ENCODE measurements around the gene CARNS1.

The CARNS1 gene

GRCh38 chr11:67376873-67377808 lies 38.3 kb upstream of the CARNS1 start:
- no peak overlapping the region for H3K4me3 ChIP-seq (ENCODE audit: insufficient read length, low read depth)
- peaks cover 37% of the 10 kb centered on the region for H3K4me1 ChIP-seq (ENCODE audit: insufficient read depth, insufficient read length)
- no peak overlapping the region for H3K9ac ChIP-seq (ENCODE audit: insufficient read length, low read depth)
- H3K9me3 ChIP-seq (ENCODE audit: insufficient read depth, low read length), result no peaks in the 10 kb centered on the region
- TF ChIP-seq ZNF274 (IDR thresholded peaks at IDR 0.05; ENCODE audit: low read depth, low read length), result no peak
- no peak for TF ChIP-seq YY1 (IDR thresholded peaks at IDR 0.05; ENCODE audit: insufficient read depth, insufficient read length)
- TF ChIP-seq SUZ12 (IDR thresholded peaks at IDR 0.05; ENCODE audit: extremely low read depth, insufficient read depth, insufficient read length), result no peak
- no peaks in the 10 kb centered on the region for H3K36me3 ChIP-seq (ENCODE audit: insufficient read depth, insufficient read length, low read length)
- peaks cover 18% of the 10 kb centered on the region for H3K27me3 ChIP-seq (ENCODE audit: insufficient read depth, insufficient read length)
- DNase-seq (ENCODE audit: low read depth, low spot score), result no peak

- Histone ChIP-seq H3K27me3 (ENCODE audit: insufficient read depth, insufficient read length) (peaks cover 18% of the 10 kb centered on the region), H3K4me1 (ENCODE audit: insufficient read depth, insufficient read length) (peaks cover 38% of the 10 kb centered on the region), H3K4me3 (ENCODE audit: insufficient read length, low read depth) (no peak overlapping the region), H3K36me3 (ENCODE audit: insufficient read depth, insufficient read length, low read length) (no peaks in the 10 kb centered on the region), H3K9me3 (ENCODE audit: insufficient read depth, low read length) (no peaks in the 10 kb centered on the region), H3K9ac (ENCODE audit: insufficient read length, low read depth) (peak overlapping the region; percentile 52)
- no peak for DNase-seq (ENCODE audit: low read depth, low spot score)
- TF ChIP-seq YY1 (IDR thresholded peaks at IDR 0.05; ENCODE audit: insufficient read depth, insufficient read length) (no peak), ZNF274 (IDR thresholded peaks at IDR 0.05; ENCODE audit: low read depth, low read length) (no peak), SUZ12 (IDR thresholded peaks at IDR 0.05; ENCODE audit: extremely low read depth, insufficient read depth, insufficient read length) (no peak)
These were observed 36.9 kb upstream of the CARNS1 start for GRCh38 chr11:67378544-67378943.

- Histone ChIP-seq H3K4me3 (ENCODE audit: insufficient read length, low read depth) (no peak overlapping the region), H3K9me3 (ENCODE audit: insufficient read depth, low read length) (no peaks in the 10 kb centered on the region), H3K4me1 (ENCODE audit: insufficient read depth, insufficient read length) (peaks cover 38% of the 10 kb centered on the region), H3K36me3 (ENCODE audit: insufficient read depth, insufficient read length, low read length) (no peaks in the 10 kb centered on the region), H3K9ac (ENCODE audit: insufficient read length, low read depth) (peak overlapping the region; percentile 52), H3K27me3 (ENCODE audit: insufficient read depth, insufficient read length) (peaks cover 18% of the 10 kb centered on the region)
- no peak for DNase-seq (ENCODE audit: low read depth, low spot score)
- TF ChIP-seq YY1 (IDR thresholded peaks at IDR 0.05; ENCODE audit: insufficient read depth, insufficient read length), result no peak
- no peak for TF ChIP-seq ZNF274 (IDR thresholded peaks at IDR 0.05; ENCODE audit: low read depth, low read length)
- no peak for TF ChIP-seq SUZ12 (IDR thresholded peaks at IDR 0.05; ENCODE audit: extremely low read depth, insufficient read depth, insufficient read length)
These were observed 36.1 kb upstream of the CARNS1 start for GRCh38 chr11:67379061-67380058.

GRCh38 chr11:67381244-67381972 lies 34.1 kb upstream of the CARNS1 start:
- TF ChIP-seq YY1 (IDR thresholded peaks at IDR 0.05; ENCODE audit: insufficient read depth, insufficient read length) (no peak), SUZ12 (IDR thresholded peaks at IDR 0.05; ENCODE audit: extremely low read depth, insufficient read depth, insufficient read length) (no peak), ZNF274 (IDR thresholded peaks at IDR 0.05; ENCODE audit: low read depth, low read length) (no peak)
- no peak for DNase-seq (ENCODE audit: low read depth, low spot score)
- no peak overlapping the region for H3K4me3 ChIP-seq (ENCODE audit: insufficient read length, low read depth)
- peaks cover 18% of the 10 kb centered on the region for H3K27me3 ChIP-seq (ENCODE audit: insufficient read depth, insufficient read length)
- no peaks in the 10 kb centered on the region for H3K9me3 ChIP-seq (ENCODE audit: insufficient read depth, low read length)
- H3K36me3 ChIP-seq (ENCODE audit: insufficient read depth, insufficient read length, low read length), result no peaks in the 10 kb centered on the region
- no peak overlapping the region for H3K9ac ChIP-seq (ENCODE audit: insufficient read length, low read depth)
- H3K4me1 ChIP-seq (ENCODE audit: insufficient read depth, insufficient read length), result peaks cover 35% of the 10 kb centered on the region

- Histone ChIP-seq H3K9me3 (ENCODE audit: insufficient read depth, low read length) (no peaks in the 10 kb centered on the region), H3K9ac (ENCODE audit: insufficient read length, low read depth) (peak overlapping the region; percentile 51), H3K4me3 (ENCODE audit: insufficient read length, low read depth) (no peak overlapping the region), H3K27me3 (ENCODE audit: insufficient read depth, insufficient read length) (peaks cover 7% of the 10 kb centered on the region), H3K4me1 (ENCODE audit: insufficient read depth, insufficient read length) (peaks cover 38% of the 10 kb centered on the region), H3K36me3 (ENCODE audit: insufficient read depth, insufficient read length, low read length) (no peaks in the 10 kb centered on the region)
- TF ChIP-seq SUZ12 (IDR thresholded peaks at IDR 0.05; ENCODE audit: extremely low read depth, insufficient read depth, insufficient read length), result no peak
- TF ChIP-seq ZNF274 (IDR thresholded peaks at IDR 0.05; ENCODE audit: low read depth, low read length), result no peak
- no peak for TF ChIP-seq YY1 (IDR thresholded peaks at IDR 0.05; ENCODE audit: insufficient read depth, insufficient read length)
- peak; percentile 74 for DNase-seq (ENCODE audit: low read depth, low spot score)
These were observed 33.0 kb upstream of the CARNS1 start for GRCh38 chr11:67382276-67383136.

- H3K36me3 ChIP-seq (ENCODE audit: insufficient read depth, insufficient read length, low read length), result peaks cover 4% of the 10 kb centered on the region
- no peak for DNase-seq (ENCODE audit: low read depth, low spot score)
- H3K9ac ChIP-seq (ENCODE audit: insufficient read length, low read depth), result no peak overlapping the region
- peaks cover 29% of the 10 kb centered on the region for H3K4me1 ChIP-seq (ENCODE audit: insufficient read depth, insufficient read length)
- no peaks in the 10 kb centered on the region for H3K9me3 ChIP-seq (ENCODE audit: insufficient read depth, low read length)
- H3K4me3 ChIP-seq (ENCODE audit: insufficient read length, low read depth), result no peak overlapping the region
- TF ChIP-seq ZNF274 (IDR thresholded peaks at IDR 0.05; ENCODE audit: low read depth, low read length) (no peak), YY1 (IDR thresholded peaks at IDR 0.05; ENCODE audit: insufficient read depth, insufficient read length) (no peak), SUZ12 (IDR thresholded peaks at IDR 0.05; ENCODE audit: extremely low read depth, insufficient read depth, insufficient read length) (no peak)
- H3K27me3 ChIP-seq (ENCODE audit: insufficient read depth, insufficient read length), result peaks cover 6% of the 10 kb centered on the region
These were observed 30.6 kb upstream of the CARNS1 start for GRCh38 chr11:67384851-67385366.
